NT2/D1 (cell line): ENCODE results near the gene USP5.

Experiments
- SUZ12 ChIP-seq: IDR thresholded peaks from 2 replicates; pipeline ENCODE4 v1.6.1; 2011; ENCODE audit not compliant: insufficient read length, insufficient read depth; ENCODE audit errors: extremely low read depth
- YY1 ChIP-seq: IDR thresholded peaks from 2 replicates; pipeline ENCODE4 v1.6.1; 2011; ENCODE audit not compliant: insufficient read length, insufficient read depth
- ZNF274 ChIP-seq: IDR thresholded peaks from 2 replicates; pipeline ENCODE4 v1.6.1; 2011; ENCODE audit warnings: mild to moderate bottlenecking, low read depth, low read length

DNA sequence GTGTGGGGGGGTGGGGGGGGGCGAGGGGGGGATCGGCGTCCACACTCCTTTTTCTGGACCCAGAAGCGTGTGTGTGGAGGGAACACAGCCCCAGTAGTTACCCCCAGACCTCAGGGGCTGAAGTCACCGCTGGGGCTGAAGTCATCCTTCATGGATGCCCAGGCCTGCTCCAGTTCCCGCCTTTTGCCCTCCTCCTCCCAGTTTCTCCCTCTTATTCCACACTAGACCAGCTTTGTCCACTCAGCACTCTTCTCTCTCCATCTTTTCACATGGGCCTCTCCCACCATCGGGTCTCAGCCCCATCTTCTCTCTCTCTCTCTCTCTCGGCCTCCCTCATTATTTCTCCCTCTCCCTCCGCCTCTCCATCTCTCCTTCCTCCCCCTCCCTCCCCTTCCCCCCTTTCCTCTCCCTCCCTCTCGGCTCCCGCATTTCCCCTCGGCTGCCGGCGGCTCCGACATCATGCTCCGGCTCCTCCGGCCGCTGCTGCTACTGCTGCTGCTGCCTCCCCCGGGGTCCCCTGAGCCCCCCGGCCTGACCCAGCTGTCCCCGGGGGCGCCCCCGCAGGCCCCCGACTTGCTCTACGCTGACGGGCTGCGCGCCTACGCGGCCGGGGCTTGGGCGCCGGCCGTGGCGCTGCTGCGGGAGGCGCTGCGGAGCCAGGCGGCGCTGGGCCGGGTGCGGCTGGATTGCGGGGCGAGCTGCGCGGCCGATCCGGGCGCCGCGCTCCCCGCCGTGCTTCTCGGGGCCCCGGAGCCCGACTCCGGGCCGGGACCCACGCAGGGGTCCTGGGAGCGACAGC lies 23.8 kb upstream of the USP5 start, which contains the start of gene P3H3:
- TF ChIP-seq SUZ12 (no peak), ZNF274 (no peak), YY1 (no peak)
